Measurements from ENCODE around the gene WWOX. TPM values are rescaled to one million over a fixed set of nuclear protein-coding genes. Genes with fewer than 3 reads are reported as not detected.
A peak's percentile ranks its signal among the peaks of the same experiment; 100 is the strongest.

WWOX gene
- total RNA-seq, 4 donors from 2014 or later = 135 to 209 (median 159) TPM

- TF ChIP-seq POLR2A (IDR thresholded peaks at IDR 0.05) = no peak
- TF ChIP-seq CTCF (IDR thresholded peaks at IDR 0.05) = no peak
- H3K4me3 ChIP-seq (replicated peaks in 1 of 3) = no peak overlapping the region
- no peaks in the 10 kb centered on the region for H3K27me3 ChIP-seq
- no peak for DNase-seq
- intact Hi-C loops (cut with DNase I) = no loop called here
- WGBS, 2 donors = 95 to 98% methylated on average over 9 of the region's 9 CpGs
- H3K9me3 ChIP-seq = no peaks in the 10 kb centered on the region
- no peak overlapping the region for H3K27ac ChIP-seq
- no peaks in the 10 kb centered on the region for H3K36me3 ChIP-seq
- peaks cover 9% of the 10 kb centered on the region in 2 donors for H3K4me1 ChIP-seq
Measured at GRCh38 chr16:79008036-79008868, 908.8 kb downstream of the WWOX start.

DNA sequence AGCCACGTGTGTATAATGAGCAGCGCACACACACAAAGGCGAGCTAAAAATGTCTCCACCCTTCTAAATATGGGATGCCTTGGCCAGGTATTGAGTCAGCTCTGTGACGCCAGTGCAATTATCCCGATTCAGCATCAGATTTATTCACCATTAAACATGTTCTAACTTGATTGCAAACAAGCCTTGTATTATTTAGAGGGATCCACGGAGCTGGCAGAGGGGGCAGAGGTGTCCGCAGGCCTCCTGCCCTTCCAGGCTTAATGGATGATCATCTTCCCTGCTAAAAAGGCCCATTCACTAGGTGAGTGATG lies 909.4 kb downstream of the WWOX start:
- H3K27me3 ChIP-seq = no peaks in the 10 kb centered on the region
- H3K9me3 ChIP-seq = no peaks in the 10 kb centered on the region
- H3K36me3 ChIP-seq = no peaks in the 10 kb centered on the region
- intact Hi-C loops (cut with DNase I) = no loop called here
- TF ChIP-seq CTCF (IDR thresholded peaks at IDR 0.05) (no peak), POLR2A (IDR thresholded peaks at IDR 0.05) (no peak)
- H3K4me3 ChIP-seq (replicated peaks in 1 of 3) = no peak overlapping the region
- H3K4me1 ChIP-seq = peaks cover 9% of the 10 kb centered on the region in 2 donors
- 80 to 85% methylated on average over 7 of the region's 7 CpGs for WGBS, 2 donors
- H3K27ac ChIP-seq = no peak overlapping the region
- DNase-seq = no peak

DNA sequence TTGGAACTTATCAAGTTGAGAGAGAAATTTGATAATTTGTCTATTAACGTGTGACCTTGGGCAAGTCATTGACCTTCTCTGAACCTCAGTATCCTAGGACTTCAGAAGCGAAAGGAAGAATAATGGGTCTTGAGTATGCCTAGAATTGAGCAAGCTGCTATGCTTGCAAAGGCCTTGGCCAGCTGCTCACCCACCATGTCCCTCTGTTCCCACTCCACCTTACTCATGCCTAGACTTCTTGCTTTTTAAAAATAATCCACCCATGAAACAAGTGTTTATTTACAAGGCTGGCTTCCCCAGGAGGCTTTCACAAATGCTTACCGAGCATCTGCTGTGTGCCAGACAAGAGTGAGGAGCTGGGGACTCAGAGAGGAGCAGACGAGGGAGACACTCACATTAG lies 910.4 kb downstream of the WWOX start:
- peak; percentile 58 for DNase-seq
- TF ChIP-seq CTCF (IDR thresholded peaks at IDR 0.05) (no peak), POLR2A (IDR thresholded peaks at IDR 0.05) (no peak)
- H3K4me3 ChIP-seq (replicated peaks in 1 of 3) = no peak overlapping the region
- H3K9me3 ChIP-seq = no peaks in the 10 kb centered on the region
- no peaks in the 10 kb centered on the region for H3K27me3 ChIP-seq
- H3K27ac ChIP-seq = peak overlapping the region in 1 of 3 donors; percentile 16
- intact Hi-C loops (cut with DNase I) = no loop called here
- H3K4me1 ChIP-seq = peaks cover 9% of the 10 kb centered on the region in 2 donors
- H3K36me3 ChIP-seq = no peaks in the 10 kb centered on the region
- WGBS, 2 donors = 59 to 66% methylated on average over 4 of the region's 4 CpGs

DNA sequence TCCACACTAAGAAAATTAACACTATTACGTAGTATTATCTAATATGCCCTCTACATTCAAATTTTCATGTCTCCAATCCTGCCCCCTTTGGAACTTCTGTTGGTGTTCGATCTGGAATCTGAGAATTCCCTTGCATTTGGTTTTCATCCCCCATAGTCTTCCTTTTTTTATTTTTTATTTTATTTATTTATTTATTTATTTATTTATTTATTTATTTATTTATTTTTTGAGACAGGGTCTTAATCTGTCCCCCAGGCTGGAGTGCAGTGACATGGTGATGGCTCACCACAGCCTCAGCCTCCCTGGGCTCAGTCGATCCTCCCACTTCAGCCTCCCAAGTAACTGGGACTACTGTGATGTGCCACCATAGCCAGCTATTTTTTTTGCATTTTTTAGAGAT lies 911.8 kb downstream of the WWOX start:
- Histone ChIP-seq H3K27ac (no peak overlapping the region), H3K4me3 (replicated peaks in 1 of 3) (no peak overlapping the region), H3K27me3 (no peaks in the 10 kb centered on the region), H3K36me3 (no peaks in the 10 kb centered on the region), H3K4me1 (peaks cover 9% of the 10 kb centered on the region in 2 donors), H3K9me3 (no peaks in the 10 kb centered on the region)
- TF ChIP-seq CTCF (IDR thresholded peaks at IDR 0.05) (no peak), POLR2A (IDR thresholded peaks at IDR 0.05) (no peak)
- no peak for DNase-seq
- intact Hi-C loops (cut with DNase I) = no loop called here
- 94 to 98% methylated on average over 3 of the region's 3 CpGs for WGBS, 2 donors

GRCh38 chr16:79012671-79013434 lies 913.4 kb downstream of the WWOX start:
- intact Hi-C loops (cut with DNase I) = no loop called here
- Histone ChIP-seq H3K9me3 (no peaks in the 10 kb centered on the region), H3K4me3 (replicated peaks in 1 of 3) (no peak overlapping the region), H3K27me3 (no peaks in the 10 kb centered on the region), H3K36me3 (no peaks in the 10 kb centered on the region), H3K27ac (no peak overlapping the region), H3K4me1 (peaks cover 9% of the 10 kb centered on the region in 2 donors)
- 86% methylated on average over 15 of the region's 15 CpGs for WGBS, 2 donors
- TF ChIP-seq POLR2A (IDR thresholded peaks at IDR 0.05) (no peak), CTCF (IDR thresholded peaks at IDR 0.05) (no peak)
- no peak for DNase-seq

Measured in thyroid gland (tissue), 4 donors.